SIG-M5 treated with dmso at 0.1 percent for 504 hours (cell line): Measurements from ENCODE around the gene MYH14.

Experiments used
- DNase-seq: peaks from one replicate; lab custom pipeline; 2025; ENCODE audit not compliant: unreplicated experiment; lab: John Stamatoyannopoulos, UW

MYH14 gene

GRCh38 chr19:50203281-50204080 is at the start of gene MYH14:
TSS of gene MYH14 (plus strand) at chr19:50203622. CDS start at chr19:50210366, 6,744 bp downstream.
- DNase-seq = peak; percentile 51

GRCh38 chr19:50154529-50154928 is 48.9 kb upstream of the MYH14 start:
- no peak for DNase-seq

GRCh38 chr19:50155520-50156109 is 47.8 kb upstream of the MYH14 start:
- DNase-seq = no peak

GRCh38 chr19:50158577-50158976 is 44.8 kb upstream of the MYH14 start:
- DNase-seq = no peak

GRCh38 chr19:50159078-50159477 is 44.3 kb upstream of the MYH14 start:
- no peak for DNase-seq

GRCh38 chr19:50162988-50163387 is 40.4 kb upstream of the MYH14 start, which contains the start of gene IZUMO2:
TSS of gene IZUMO2 (minus strand) at chr19:50163281. CDS start at chr19:50163194, 87 bp downstream.
- DNase-seq = no peak

- no peak for DNase-seq
These were observed 36.1 kb upstream of the MYH14 start for GRCh38 chr19:50167314-50167721.

- DNase-seq = no peak
These were observed 31.7 kb upstream of the MYH14 start for GRCh38 chr19:50171752-50172151.

- no peak for DNase-seq
These were observed 30.7 kb upstream of the MYH14 start for GRCh38 chr19:50172726-50173125.

- no peak for DNase-seq
These were observed 30.3 kb upstream of the MYH14 start for GRCh38 chr19:50173127-50173526.

- no peak for DNase-seq
These were observed 29.2 kb upstream of the MYH14 start for GRCh38 chr19:50174100-50174793.

- no peak for DNase-seq
These were observed 27.5 kb upstream of the MYH14 start for GRCh38 chr19:50175924-50176323.

- DNase-seq = no peak
These were observed 26.6 kb upstream of the MYH14 start for GRCh38 chr19:50176775-50177174.

- no peak for DNase-seq
These were observed 25.1 kb upstream of the MYH14 start for GRCh38 chr19:50178320-50178719.

- no peak for DNase-seq
These were observed 24.4 kb upstream of the MYH14 start for GRCh38 chr19:50178859-50179537.

GRCh38 chr19:50181121-50181520 is 22.3 kb upstream of the MYH14 start:
- no peak for DNase-seq

- no peak for DNase-seq
These were observed 19.2 kb upstream of the MYH14 start for GRCh38 chr19:50184196-50184595.

- no peak for DNase-seq
These were observed 15.5 kb upstream of the MYH14 start for GRCh38 chr19:50187937-50188336.

GRCh38 chr19:50189331-50189730 is 14.1 kb upstream of the MYH14 start:
- no peak for DNase-seq

GRCh38 chr19:50190439-50190891 is 13.0 kb upstream of the MYH14 start:
- no peak for DNase-seq

- no peak for DNase-seq
These were observed 12.2 kb upstream of the MYH14 start for GRCh38 chr19:50191216-50191615.
